Measurements from ENCODE around the gene FOXC1.

Gene FOXC1

DNA sequence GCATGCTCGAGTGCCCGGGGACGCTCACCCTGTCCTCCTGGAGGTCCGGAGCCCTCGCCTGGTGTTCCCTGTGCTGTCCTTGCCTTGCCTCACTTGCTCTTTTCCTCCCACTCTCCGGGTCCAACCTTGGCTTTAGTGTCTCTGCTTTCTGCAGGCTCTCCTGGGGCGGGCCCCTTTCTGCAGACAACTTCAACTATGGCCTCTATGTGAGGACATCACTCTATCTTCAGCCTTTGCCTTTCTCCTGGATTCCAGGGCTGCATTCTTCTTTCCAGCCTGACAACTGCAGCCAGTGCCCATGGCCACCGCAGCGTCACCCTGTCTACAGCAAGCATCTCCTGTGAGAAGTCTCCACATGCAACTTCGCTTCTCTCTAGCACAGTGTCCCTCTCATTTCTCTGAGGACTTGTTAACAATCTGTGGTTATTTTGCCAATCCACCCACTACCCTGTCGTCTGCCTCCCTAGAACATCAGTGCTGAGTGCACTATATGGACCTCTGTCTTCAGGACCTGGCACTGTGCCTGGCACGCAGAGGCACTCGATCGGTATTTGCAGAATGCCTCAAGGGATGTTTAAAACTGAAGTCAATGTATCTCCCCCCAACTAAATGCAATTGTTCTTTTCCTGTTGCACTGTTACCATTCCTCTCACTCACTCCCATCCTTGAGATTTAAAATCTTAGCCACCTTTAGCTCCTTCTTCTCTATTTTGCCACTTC is 35.9 kb downstream of the FOXC1 start:
- DNase-seq: no peak

DNA sequence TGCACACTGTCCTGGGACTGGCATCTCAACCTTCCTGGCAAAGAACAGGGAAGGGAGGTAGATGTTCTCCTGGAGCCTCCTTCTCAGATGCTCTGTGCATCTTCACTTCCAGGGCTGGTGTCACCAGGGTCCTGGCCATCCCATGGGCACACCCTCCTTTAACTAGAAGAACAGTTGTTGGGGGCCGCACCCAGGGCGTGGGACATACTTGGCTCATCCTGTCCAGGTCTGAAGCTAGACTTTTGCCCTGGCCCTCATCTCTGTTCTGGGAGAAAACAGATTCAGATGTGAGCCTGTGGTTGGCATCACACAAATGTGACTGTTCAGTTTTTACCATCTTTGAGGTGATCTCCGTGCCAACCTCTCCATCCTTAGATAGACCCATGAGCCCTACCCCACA is 41.6 kb downstream of the FOXC1 start:
- no peak for DNase-seq

DNA sequence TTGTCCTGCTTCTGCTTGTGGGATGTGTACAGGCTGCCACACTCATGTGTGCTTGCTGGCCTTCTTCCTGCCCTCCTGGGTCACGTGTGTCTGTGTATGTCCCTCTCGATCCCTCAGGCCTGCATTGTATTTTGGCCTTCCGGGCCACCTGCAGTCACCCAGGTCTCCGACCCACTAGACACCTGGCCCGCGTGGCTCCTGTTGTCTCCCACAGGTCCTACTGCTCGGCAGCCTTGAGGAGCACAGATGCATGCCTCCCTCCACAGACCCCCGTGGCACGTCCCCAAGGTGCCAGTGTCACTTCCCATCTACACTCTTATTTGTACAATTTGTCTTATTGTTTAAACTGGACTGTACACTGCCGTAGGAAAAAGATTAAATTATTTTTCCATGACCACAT is 43.1 kb downstream of the FOXC1 start:
- DNase-seq: no peak

- peak; percentile 58 for DNase-seq
Measured at GRCh38 chr6:1654054-1654453, 44.3 kb downstream of the FOXC1 start.

DNA sequence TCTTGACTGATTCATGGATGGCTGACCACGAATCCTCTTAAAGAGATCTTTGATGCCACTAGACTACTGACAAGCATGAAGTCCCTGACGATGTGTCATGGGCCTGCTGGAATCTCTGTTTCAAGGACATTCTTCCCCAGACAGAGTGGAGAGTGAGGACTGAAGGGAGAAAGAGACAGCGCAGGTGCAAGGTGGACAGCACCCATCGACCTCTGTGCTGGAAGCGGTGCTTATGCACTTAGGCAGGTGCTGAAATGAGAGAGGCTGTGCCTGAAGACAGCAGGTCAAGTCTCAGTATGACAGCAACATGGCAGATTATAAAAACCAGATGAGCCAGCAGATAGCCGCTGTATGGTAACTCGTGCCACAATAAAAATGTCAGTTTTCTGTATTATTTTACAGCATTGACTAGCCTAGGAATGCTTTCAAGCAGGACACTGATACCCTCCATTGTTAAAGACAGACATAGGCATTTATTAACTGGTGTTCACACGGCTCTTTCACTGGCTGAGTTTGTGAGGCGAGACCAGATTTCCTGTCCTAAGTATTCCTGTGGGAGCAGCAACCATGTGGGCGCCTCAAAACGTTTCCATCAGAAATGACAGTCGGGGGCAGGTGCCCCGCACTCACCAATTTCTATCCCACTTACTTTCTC is 47.5 kb downstream of the FOXC1 start:
- no peak for DNase-seq

- no peak for DNase-seq
Measured at GRCh38 chr6:1657771-1658165, 48.1 kb downstream of the FOXC1 start.

DNA sequence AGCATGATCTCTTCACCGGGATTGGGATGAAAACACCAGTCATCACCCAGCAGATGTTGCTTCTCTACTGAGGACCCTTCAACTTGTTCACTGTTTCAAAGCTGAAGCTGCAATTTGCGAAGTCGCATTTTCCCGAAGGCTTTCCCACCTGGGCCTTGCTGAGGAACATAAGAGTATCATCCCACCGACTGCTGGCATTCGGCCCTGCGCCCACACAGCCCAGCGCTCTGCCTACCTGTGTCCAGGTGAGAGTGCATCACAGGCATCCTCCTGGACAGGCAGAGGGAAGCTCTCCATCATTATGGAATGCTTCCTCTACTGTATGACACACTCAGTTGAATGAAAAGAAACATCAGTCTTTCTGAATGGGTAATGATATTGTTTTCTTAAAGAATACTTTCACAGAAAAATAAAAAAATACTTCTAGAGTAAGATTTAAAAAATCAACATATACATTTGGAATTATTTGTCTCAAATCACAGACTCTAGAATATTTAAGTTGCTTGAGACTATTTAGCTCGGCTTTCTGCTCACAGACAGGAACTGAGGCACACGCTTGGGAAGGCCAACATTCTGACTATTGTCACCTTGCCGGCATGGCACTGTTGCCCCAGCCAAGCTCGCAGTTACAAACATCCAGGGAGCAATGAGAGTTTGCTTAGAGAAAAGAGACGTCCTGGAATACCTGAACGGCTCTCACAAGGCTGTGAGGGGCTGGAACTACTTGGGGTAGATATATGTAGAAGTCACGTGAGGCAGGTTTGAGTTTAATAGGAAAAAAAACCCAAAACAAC is 48.7 kb downstream of the FOXC1 start:
- no peak for DNase-seq

DNA sequence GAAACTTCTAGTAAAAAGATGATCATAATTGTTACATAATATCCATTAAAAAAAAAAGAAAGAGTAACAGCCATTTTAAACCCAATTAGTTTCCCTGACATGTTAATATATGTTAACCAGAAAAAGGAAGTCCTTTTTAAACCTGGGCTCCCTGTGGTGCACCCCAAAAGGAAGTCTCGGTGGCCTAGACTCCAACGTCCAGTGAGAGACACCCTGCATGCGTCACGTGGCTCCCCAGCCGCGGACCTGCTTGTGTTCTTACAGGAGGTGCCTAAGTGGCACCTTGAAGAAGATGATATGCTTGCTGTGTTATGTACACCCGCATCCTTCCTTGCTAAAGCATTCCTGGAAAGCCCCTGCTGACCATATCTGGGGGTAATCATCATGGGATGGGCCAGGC is 50.1 kb downstream of the FOXC1 start:
- DNase-seq: no peak

DNA sequence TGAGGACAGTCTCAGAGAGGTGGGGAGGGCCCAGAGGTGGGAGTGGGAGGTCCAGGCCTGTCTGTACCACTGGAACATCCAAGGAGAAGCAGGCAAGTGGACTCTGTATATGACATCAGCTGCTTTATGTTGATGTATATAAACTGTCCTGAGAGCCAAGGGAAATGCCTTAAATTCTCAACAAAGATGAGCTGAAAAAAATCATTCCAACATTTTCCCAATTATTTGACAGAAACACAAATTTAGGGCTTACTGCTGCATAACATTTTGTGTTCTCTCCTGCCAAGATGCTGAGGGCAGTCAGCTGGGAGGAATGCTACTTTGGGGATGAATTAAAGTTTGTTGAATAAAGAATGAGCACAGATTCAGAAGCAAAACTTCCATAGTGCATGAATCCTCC is 52.8 kb downstream of the FOXC1 start:
- no peak for DNase-seq

Measured in inflammatory macrophage treated with lipopolysaccharide for 4 hours (primary cell).